ENCODE results near the gene MICAL1.

Gene MICAL1

DNA sequence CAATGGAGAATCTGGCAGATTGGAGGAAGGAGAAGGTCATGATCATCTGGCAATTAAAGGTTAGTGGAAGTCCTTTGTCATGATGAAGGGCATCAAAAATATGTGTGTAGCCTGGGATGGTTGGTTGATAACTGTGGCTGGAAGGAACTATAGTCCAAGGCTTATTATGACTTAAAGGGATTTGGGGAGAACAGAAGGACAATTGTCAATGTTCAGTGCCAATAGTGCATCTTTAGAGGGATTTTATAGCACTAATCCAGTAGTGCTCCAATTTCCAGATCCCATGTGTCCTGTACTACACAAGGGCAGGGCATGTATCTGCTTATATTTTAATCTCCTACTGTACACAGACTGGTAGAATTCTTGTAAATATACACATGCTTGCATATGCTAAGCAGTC is 32.4 kb upstream of the MICAL1 start:
- no peak overlapping the region for H3K4me3 ChIP-seq (ENCODE audit: low read depth, low read length)
- ChIA-PET POLR2A (interaction anchor here (0.7 kb wide), 1 partner anchor 199 kb away, joined by 4 read pairs; no protein-coding TSS in a partner anchor), CTCF (interaction anchor here (0.7 kb wide), 1 partner anchor 206 kb away, joined by 6 read pairs; no protein-coding TSS in a partner anchor)
- peaks cover 7% of the 10 kb centered on the region; the same call in 1 of the 2 replicates for H3K4me1 ChIP-seq (ENCODE audit: control insufficient read depth, insufficient read depth, low read length)
- H3K36me3 ChIP-seq (ENCODE audit: control insufficient read depth in 2 of 2, insufficient read depth in 1 of 2, low read length in 2 of 2): no peaks in the 10 kb centered on the region
- no peaks in the 10 kb centered on the region for H3K9me3 ChIP-seq (ENCODE audit: control insufficient read depth, insufficient read depth, low read depth, low read length)
- TF ChIP-seq ZNF596 (tag by site-specific recombination; IDR thresholded peaks at IDR 0.05) (no peak), ZNF670 (tag by site-specific recombination; IDR thresholded peaks at IDR 0.05; ENCODE audit: low read depth) (no peak), KLF8 (tag by site-specific recombination; IDR thresholded peaks at IDR 0.05) (no peak), ZNF664 (tag by site-specific recombination; IDR thresholded peaks at IDR 0.05) (no peak), WT1 (tag by site-specific recombination; IDR thresholded peaks at IDR 0.05) (no peak), ZNF561 (tag by site-specific recombination; IDR thresholded peaks at IDR 0.05; ENCODE audit: borderline replicate concordance) (no peak)
- TF ChIP-seq, protein P1, sequence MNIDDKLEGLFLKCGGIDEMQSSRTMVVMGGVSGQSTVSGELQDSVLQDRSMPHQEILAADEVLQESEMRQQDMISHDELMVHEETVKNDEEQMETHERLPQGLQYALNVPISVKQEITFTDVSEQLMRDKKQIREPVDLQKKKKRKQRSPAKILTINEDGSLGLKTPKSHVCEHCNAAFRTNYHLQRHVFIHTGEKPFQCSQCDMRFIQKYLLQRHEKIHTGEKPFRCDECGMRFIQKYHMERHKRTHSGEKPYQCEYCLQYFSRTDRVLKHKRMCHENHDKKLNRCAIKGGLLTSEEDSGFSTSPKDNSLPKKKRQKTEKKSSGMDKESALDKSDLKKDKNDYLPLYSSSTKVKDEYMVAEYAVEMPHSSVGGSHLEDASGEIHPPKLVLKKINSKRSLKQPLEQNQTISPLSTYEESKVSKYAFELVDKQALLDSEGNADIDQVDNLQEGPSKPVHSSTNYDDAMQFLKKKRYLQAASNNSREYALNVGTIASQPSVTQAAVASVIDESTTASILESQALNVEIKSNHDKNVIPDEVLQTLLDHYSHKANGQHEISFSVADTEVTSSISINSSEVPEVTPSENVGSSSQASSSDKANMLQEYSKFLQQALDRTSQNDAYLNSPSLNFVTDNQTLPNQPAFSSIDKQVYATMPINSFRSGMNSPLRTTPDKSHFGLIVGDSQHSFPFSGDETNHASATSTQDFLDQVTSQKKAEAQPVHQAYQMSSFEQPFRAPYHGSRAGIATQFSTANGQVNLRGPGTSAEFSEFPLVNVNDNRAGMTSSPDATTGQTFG (tag by site-specific recombination; IDR thresholded peaks at IDR 0.05; ENCODE audit: borderline replicate concordance): no peak
- H3K27ac ChIP-seq (ENCODE audit: extremely low read depth, low read depth, low read length): no peak overlapping the region

DNA sequence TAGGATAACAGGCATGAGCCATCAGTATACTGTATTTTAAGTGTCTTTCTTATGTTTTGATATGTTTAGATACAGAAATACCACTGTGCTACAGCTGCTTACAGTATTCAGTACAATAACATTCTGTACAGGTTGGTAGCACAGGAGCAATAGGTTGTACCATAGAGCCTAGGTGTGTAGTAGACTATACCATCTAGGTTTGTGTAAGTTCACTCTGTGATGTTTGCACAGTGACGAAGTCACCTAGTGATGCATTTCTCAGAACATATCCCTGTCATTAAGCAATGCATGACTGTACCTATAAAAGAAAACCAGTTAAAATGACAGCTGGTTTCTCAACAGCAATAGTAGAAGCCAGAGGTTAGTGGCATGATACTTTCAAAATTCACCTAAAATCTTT is 30.5 kb upstream of the MICAL1 start:
- CTCF ChIA-PET: interaction anchor here (1.0 kb wide), 1 partner anchor 40 kb away, joined by 3 read pairs; no protein-coding TSS in a partner anchor
- TF ChIP-seq ZNF214 (tag by site-specific recombination; IDR thresholded peaks at IDR 0.05; ENCODE audit: borderline replicate concordance): no peak
- 0 out of 2 replicates have a peak, but pooled peaks have one; percentile 33 for TF ChIP-seq ZNF184 (tag by site-specific recombination; IDR thresholded peaks at IDR 0.05)
- no peak for TF ChIP-seq ZNF76 (tag by site-specific recombination; IDR thresholded peaks at IDR 0.05; ENCODE audit: borderline replicate concordance, low read depth)
- 0 out of 2 replicates have a peak, but pooled peaks have one; percentile 15 for TF ChIP-seq ZNF629 (tag by site-specific recombination; IDR thresholded peaks at IDR 0.05)
- TF ChIP-seq, protein P2, sequence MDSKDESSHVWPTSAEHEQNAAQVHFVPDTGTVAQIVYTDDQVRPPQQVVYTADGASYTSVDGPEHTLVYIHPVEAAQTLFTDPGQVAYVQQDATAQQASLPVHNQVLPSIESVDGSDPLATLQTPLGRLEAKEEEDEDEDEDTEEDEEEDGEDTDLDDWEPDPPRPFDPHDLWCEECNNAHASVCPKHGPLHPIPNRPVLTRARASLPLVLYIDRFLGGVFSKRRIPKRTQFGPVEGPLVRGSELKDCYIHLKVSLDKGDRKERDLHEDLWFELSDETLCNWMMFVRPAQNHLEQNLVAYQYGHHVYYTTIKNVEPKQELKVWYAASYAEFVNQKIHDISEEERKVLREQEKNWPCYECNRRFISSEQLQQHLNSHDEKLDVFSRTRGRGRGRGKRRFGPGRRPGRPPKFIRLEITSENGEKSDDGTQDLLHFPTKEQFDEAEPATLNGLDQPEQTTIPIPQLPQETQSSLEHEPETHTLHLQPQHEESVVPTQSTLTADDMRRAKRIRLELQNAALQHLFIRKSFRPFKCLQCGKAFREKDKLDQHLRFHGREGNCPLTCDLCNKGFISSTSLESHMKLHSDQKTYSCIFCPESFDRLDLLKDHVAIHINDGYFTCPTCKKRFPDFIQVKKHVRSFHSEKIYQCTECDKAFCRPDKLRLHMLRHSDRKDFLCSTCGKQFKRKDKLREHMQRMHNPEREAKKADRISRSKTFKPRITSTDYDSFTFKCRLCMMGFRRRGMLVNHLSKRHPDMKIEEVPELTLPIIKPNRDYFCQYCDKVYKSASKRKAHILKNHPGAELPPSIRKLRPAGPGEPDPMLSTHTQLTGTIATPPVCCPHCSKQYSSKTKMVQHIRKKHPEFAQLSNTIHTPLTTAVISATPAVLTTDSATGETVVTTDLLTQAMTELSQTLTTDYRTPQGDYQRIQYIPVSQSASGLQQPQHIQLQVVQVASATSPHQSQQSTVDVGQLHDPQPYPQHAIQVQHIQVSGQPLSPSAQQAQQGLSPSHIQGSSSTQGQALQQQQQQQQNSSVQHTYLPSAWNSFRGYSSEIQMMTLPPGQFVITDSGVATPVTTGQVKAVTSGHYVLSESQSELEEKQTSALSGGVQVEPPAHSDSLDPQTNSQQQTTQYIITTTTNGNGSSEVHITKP (tag by site-specific recombination; IDR thresholded peaks at IDR 0.05): peak; percentile 85
- no peak for TF ChIP-seq ZNF48 (tag by site-specific recombination; IDR thresholded peaks at IDR 0.05)
- POLR2A ChIA-PET: no interaction called here

DNA sequence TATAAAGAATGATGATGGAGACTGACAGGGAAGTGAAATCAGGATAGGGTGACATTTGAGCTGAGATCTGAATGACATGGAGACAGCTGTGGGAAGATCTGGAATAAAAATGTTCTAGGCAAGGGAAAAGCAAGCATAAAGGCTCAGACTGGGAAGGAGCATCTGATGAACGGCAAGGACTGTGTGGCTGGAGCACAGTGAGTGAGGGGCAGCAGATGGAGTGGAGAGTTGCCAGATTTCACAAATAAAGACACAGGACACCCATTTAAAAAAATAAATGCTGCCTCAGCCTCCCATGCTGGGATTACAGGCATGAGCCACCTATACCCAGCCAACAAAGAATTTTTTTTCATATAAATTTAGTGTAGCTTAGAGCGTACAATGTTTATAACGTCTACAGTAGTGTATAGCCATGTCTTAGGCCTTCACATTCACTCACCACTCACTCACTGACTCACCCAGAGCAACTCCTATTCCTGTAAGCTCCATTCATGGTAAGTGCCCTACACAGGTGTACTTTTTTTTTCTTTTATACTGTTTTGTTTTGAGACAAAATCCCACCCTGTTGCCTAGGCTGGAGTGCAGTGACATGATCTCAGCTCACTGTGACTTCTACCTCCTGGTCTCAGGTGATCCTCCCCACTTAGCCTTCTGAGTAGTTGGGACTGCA is 29.8 kb upstream of the MICAL1 start:
- Histone ChIP-seq H3K36me3 (ENCODE audit: control insufficient read depth in 2 of 2, insufficient read depth in 1 of 2, low read length in 2 of 2) (peaks cover 0 to 16% of the 10 kb centered on the region in 2 experiments; a peak in 1 of 3 replicates), H3K4me1 (ENCODE audit: control insufficient read depth, insufficient read depth, low read length) (no peaks in the 10 kb centered on the region), H3K4me3 (ENCODE audit: low read depth, low read length) (no peak overlapping the region), H3K9me3 (ENCODE audit: control insufficient read depth, insufficient read depth, low read depth, low read length) (no peaks in the 10 kb centered on the region), H3K27ac (ENCODE audit: extremely low read depth, low read depth, low read length) (no peak overlapping the region)
- CTCF ChIA-PET: interaction anchor here (0.6 to 1.1 kb wide), 3 partner anchors 24 to 41 kb away, joined by 3 to 4 read pairs (median 3); no protein-coding TSS in a partner anchor
- POLR2A ChIA-PET: no interaction called here
- TF ChIP-seq, protein P3, sequence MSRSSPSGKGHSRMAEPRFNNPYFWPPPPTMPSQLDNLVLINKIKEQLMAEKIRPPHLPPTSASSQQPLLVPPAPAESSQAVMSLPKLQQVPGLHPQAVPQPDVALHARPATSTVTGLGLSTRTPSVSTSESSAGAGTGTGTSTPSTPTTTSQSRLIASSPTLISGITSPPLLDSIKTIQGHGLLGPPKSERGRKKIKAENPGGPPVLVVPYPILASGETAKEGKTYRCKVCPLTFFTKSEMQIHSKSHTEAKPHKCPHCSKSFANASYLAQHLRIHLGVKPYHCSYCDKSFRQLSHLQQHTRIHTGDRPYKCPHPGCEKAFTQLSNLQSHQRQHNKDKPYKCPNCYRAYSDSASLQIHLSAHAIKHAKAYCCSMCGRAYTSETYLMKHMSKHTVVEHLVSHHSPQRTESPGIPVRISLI (tag by site-specific recombination; IDR thresholded peaks at IDR 0.05): no peak
- TF ChIP-seq, protein P4, sequence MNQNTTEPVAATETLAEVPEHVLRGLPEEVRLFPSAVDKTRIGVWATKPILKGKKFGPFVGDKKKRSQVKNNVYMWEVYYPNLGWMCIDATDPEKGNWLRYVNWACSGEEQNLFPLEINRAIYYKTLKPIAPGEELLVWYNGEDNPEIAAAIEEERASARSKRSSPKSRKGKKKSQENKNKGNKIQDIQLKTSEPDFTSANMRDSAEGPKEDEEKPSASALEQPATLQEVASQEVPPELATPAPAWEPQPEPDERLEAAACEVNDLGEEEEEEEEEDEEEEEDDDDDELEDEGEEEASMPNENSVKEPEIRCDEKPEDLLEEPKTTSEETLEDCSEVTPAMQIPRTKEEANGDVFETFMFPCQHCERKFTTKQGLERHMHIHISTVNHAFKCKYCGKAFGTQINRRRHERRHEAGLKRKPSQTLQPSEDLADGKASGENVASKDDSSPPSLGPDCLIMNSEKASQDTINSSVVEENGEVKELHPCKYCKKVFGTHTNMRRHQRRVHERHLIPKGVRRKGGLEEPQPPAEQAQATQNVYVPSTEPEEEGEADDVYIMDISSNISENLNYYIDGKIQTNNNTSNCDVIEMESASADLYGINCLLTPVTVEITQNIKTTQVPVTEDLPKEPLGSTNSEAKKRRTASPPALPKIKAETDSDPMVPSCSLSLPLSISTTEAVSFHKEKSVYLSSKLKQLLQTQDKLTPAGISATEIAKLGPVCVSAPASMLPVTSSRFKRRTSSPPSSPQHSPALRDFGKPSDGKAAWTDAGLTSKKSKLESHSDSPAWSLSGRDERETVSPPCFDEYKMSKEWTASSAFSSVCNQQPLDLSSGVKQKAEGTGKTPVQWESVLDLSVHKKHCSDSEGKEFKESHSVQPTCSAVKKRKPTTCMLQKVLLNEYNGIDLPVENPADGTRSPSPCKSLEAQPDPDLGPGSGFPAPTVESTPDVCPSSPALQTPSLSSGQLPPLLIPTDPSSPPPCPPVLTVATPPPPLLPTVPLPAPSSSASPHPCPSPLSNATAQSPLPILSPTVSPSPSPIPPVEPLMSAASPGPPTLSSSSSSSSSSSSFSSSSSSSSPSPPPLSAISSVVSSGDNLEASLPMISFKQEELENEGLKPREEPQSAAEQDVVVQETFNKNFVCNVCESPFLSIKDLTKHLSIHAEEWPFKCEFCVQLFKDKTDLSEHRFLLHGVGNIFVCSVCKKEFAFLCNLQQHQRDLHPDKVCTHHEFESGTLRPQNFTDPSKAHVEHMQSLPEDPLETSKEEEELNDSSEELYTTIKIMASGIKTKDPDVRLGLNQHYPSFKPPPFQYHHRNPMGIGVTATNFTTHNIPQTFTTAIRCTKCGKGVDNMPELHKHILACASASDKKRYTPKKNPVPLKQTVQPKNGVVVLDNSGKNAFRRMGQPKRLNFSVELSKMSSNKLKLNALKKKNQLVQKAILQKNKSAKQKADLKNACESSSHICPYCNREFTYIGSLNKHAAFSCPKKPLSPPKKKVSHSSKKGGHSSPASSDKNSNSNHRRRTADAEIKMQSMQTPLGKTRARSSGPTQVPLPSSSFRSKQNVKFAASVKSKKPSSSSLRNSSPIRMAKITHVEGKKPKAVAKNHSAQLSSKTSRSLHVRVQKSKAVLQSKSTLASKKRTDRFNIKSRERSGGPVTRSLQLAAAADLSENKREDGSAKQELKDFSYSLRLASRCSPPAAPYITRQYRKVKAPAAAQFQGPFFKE (tag by site-specific recombination; IDR thresholded peaks at IDR 0.05; ENCODE audit: borderline replicate concordance): no peak
- TF ChIP-seq OVOL3 (tag by site-specific recombination; IDR thresholded peaks at IDR 0.05): no peak
- TF ChIP-seq ZNF473 (tag by site-specific recombination; IDR thresholded peaks at IDR 0.05): no peak

More for the DNA sequence above, 30.5 kb upstream of the MICAL1 start:
- no peak overlapping the region for H3K27ac ChIP-seq (ENCODE audit: extremely low read depth, low read depth, low read length)
- H3K9me3 ChIP-seq (ENCODE audit: control insufficient read depth, insufficient read depth, low read depth, low read length): no peaks in the 10 kb centered on the region
- no peak overlapping the region for H3K4me3 ChIP-seq (ENCODE audit: low read depth, low read length)
- peaks cover 0 to 9% of the 10 kb centered on the region in 2 experiments; a peak in 1 of 3 replicates for H3K36me3 ChIP-seq (ENCODE audit: control insufficient read depth in 2 of 2, insufficient read depth in 1 of 2, low read length in 2 of 2)
- no peaks in the 10 kb centered on the region; the same call in 1 of the 2 replicates for H3K4me1 ChIP-seq (ENCODE audit: control insufficient read depth, insufficient read depth, low read length)
